Measurements from ENCODE around the gene PRKN.

PRKN gene

DNA sequence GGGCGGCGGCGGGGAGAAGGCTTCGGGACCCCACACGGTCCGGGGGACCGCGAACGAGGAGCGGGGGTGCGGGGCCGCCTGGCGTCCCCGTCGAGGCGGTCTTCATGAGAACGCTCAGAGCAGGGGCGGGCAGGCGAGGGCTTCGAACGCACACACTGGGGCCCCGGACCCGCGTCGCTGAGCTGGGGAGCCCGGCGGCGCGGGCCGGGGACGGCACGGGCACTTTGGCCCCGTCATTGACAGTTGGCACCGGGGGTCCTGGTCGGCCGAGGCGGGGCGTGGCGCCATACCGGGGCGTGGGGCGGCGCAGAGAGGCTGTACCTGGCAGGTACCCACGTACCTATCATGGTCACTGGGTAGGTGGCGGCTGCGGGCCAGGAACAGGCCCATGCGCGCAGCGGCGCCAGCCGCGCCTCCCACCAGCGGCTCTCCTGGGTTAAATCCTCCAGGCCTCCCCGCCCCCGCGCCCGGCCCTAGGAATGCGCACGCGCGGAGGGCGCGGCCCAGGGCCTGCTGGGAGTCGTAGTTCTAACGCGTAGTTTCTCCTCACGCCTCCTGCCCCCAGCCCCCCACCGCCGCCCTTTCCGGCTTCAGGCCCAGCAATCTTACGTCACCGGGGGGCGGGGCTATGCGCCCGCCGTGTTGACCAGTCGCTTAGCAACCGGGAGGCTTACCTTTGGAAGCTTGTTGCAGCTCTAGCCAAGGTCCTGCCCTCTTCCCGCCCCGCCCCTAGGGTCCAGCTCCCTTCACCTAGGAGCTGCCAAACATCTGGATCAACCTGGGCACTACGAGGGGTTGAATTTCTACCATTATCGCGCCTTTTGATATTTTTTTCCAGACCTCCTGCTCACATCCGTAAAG, at the start of gene PRKN, which contains the start of gene PACRG:
PRKN (minus strand) TSS at position 445 of the 861 bp plus-strand sequence.
PACRG (plus strand) TSS at position 653 of the 861 bp plus-strand sequence.
- DNase-seq (ENCODE audit: low read depth in 3 of 3): peak; percentile 93 to 96 (median 96)

DNA sequence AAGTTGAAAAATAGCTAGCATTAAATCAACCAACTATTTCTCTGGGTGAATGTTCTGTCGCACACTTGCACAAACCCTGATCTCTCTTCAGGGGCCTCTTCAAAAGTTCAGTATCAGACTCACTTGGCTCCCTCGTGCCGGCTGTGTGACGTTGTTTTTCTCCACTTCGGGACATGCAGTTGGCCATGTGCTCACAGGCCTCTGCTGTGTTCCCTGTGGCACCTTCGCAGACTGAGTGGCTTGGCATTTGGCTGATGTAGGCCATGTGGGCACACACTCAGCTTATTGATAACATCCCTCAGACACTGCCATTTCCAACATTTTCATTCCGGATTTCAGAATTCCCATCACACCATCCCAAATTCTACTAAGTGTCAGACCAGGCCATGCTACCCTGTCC, 49.5 kb upstream of the PRKN start:
- DNase-seq (ENCODE audit: low read depth in 3 of 3): no peak

DNA sequence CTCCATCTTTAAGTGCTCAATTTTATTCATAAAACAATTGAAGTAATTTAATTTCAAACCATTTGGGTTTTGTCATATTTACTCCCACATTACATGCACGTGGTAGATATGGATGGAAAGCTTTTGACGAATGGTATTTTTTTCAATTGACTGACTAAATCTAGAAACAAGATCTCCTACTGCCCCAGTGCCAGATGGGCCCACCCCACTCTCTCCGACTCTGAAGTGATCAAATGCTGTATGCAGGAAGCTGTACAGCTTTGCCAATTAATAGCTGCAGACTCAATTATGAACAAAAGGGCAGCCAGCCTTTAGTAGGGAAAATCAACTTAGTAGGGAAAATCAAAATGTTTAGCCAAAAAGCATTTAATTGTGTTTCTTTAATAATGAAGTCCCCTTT, 46.4 kb upstream of the PRKN start:
- DNase-seq (ENCODE audit: low read depth in 3 of 3): no peak

DNA sequence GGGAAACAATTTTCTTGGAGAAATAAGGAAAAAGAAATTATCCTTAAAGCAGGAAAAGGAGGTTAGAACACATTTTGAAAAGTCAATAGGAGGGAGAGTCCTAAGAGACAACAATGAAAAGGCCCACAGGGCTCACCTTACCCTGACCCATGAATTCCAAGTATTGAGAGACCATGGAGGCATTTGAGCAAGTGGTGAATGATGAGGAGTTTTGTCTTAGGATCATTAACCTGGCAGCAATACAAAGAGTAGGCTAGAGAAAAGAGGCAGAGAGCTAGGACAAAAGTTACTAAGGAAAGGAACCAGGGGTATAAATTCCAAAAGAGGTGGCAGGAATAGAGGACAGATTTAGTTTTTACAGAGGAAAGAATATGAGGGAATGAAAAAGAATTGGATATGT, 44.9 kb upstream of the PRKN start:
- no peak for DNase-seq (ENCODE audit: low read depth in 3 of 3)

DNA sequence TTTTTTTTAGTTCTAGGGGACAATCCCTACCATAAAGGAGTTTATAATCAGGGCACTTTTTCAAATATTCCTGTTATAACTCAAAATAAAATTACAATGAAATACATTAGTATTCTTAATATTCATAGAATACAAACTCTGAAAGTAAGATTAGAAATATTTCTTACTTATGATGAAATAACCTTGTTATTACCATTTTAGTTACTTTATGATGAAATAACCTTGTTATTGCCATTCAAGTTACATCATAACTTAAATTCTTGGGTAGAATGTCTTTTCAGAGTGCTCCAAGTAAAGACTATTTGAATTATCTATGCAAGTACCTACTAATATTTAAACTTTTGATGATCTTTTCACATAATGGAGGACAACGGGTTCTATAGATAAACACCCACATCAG, 43.4 kb upstream of the PRKN start:
- no peak for DNase-seq (ENCODE audit: low read depth in 3 of 3)

DNA sequence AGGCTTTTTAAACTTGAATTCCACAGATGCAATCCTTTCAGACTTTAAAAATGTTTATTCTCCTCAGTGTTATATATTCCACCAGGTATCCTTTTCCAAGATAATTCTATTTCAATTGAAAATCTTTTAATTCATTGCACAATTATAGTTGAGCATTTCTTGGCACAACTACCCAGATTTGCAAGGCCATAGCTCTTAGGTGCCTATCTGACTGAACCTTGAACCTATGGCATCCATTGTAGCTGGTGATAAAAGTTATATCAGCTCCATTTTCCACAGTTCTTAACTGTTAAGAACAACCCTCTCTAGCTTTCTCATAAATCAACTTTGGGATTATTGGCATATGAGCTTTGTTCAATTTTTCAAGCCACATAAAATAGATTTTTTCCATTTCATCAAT, 42.6 kb upstream of the PRKN start:
- DNase-seq (ENCODE audit: low read depth in 3 of 3): no peak

DNA sequence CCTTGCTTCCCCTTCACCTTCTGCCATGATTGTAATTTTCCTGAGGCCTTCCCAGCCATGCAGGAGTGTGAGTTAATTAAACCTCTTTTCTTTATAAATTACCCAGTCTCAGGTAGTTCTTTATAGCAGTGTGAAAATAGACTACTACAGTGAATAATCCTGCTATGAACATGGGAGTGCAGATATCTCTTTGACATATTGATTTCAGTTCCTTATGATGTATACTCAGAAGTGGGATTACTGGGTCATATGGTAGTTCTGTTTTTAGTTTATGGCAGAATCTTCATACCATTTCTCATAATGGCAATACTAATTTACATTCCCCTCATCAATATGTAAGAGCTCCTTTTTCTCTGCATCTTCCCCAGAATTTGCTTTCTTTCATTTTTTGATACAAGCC, 26.2 kb upstream of the PRKN start:
- no peak for DNase-seq (ENCODE audit: low read depth in 3 of 3)

DNA sequence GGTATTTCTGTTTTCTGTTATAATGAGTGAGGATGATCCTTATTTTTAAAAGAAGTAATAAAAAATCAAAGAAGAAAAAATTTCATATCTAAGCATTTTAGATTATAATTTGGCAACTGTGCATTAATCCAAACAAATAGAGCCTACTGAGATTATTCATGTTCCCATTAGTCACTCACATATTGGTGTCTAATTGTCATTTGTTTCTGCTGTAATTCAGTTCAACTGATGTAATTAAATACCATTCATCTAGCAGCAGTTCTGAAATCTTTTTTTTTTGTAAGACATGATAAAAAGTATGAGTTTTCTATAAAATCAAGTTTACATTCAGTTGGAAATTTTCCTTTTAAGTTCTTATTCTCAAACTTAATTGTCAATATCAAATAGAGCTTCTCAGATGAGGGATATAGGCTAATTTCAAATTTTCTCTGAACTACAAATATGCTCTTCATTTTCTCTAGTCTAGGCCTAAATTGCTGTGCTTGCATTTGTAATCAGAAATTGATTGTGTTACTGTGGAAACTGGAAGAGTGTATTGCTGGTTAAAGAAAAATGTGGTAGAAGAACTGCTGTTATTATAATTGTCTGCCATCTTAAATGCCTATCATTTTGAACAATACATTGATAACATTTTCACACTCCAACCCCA, 23.8 kb upstream of the PRKN start:
- no peak for DNase-seq (ENCODE audit: low read depth in 3 of 3)

DNA sequence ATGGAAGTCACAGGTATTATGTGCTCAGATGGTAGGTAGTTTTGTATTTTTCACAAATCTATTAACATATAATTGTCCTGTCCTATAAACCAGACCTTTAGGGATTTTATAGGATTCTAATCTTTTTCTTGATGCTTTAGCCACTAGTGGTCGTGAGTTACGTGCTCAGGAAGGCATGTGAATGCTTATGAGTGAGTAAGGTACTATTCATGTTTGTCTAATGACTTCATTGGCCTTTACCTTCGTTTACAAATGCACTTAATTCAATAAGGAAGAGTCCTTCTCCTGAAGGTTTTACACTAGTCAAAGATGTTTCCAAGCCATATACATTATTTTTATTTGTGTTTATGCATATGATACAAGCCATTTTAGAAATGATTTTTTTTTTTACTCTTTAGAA, 23.2 kb upstream of the PRKN start:
- no peak for DNase-seq (ENCODE audit: low read depth in 3 of 3)

DNA sequence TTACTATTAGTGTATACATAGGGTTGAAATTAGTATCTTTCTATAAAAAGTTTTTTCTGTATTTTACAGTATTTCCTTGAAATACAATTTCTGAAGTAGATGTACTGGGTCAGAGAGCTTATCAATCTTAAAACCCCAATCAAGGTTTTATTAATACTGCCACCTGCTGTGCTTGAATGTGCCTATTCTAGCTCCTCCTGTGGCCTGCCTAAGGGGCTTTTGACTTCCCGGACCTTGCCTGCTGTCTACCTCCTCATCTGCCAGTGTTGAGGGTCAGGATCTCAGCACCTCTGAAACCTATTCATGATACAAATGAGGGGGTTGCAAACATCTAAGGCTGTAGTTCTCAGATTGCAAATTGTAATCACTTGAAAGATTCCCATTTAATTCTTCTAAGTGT, 9.4 kb upstream of the PRKN start:
- DNase-seq (ENCODE audit: low read depth in 3 of 3): no peak

DNA sequence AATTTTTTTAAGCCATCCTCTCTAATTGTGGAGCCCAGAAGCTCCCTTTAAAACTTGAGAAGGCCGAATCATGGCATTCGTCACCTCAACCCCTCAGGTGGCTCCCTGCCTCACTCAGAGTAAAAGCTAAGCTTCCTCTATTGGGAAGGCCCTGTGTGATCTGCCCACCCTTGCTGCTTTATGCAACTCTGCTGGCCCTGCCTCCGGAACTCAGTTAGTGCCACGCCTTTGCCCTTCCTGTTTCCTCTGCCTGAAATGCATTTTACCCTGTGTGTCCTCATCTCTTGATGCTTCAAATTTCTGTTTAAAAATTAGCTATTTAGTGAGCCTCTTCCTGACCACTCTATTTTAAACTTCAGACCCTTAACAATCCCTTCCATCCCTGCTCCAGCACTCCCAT, 5.9 kb upstream of the PRKN start:
- no peak for DNase-seq (ENCODE audit: low read depth in 3 of 3)

DNA sequence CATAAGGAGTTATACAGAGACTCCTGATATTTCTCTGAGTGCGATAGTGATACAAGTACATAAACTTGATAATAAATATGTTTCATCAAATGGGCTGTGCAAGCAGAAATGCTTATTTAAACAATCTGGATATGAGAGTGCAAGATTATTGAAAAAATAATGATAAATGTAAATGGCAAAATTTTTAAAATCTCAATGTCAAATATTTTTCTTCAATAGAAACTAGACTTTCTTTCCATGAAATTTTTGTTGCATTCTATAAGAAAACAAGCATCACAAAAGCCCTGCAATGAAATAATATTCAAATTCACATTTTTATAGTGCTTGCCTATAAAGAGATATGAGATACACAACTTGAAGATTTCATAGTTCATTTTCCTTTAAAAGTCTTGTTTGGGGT, 2.9 kb upstream of the PRKN start:
- no peak for DNase-seq (ENCODE audit: low read depth in 3 of 3)

DNA sequence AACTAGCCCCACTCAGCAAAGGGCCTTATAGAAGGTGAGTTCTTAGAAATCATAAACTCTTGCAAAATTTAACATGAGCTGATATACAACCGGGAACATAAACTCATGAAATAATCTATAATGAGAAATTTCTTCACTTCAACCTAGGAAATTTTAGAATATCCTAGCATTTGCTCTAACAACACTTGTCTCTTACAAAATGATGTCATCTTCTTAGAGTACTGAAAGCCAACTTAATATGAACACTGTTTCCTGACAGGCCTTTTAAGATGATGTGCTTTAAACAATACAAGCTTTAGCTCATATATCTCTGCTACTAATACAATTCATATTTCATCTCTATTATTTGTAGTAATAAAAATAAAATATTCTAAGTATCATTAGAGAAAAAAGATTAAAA, 1.1 kb upstream of the PRKN start:
- no peak for DNase-seq (ENCODE audit: low read depth in 3 of 3)

DNA sequence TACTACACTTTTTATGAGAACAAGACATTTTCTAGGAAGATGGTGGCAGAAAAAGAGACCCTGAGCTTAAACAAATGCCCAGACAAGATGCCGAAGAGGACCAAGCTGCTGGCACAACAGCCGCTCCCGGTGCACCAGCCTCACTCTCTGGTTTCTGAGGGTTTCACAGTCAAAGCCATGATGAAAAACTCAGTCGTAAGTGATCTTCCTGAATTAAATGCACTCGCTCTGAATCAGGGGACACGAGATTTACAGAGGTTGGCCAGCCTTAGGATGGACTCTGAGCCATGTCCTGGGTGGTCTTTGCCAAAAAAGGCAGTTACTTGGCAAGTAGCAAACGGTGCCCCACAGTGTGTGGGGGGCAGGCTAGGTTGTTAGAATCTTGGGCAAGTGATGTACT, 631 bp upstream of the PRKN start:
- no peak for DNase-seq (ENCODE audit: low read depth in 3 of 3)

DNA sequence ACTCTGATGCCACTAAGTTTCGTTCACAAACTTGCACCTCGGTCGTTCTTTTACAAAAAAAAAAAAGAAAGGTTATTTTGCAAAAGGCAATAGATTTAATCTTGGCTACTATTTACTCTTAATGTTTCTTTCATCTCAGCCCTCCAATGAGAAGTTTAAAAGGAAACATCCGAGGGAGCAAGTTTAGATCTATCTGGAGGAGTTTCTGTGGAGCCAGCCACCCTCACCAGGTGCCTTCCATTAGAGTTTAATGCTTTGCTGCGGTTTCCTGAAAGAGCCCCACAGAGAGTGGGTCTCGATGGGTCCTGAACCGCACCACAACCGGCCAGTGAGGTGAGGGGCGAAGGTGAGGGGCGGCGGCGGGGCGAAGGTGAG, 632 bp downstream of the PRKN start:
- DNase-seq (ENCODE audit: low read depth in 3 of 3): no peak

DNA sequence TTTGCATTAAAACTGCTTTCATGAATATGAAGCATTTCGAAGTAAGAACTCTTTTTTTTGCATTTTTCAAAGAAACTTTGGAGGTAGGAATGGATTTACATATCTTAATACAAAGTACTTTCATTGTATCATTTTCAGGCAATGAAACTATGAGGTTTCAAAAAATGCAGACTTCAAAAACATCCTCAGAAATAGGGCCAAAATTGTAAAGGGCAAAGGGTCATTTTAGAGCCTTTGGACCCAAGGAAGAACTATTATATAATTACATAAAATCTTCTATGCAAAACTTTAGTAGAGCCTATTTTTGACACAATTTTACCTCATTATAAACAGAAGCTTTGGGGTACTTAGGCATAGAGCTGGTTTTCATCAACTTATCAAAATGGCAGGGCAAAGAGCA, 4.9 kb downstream of the PRKN start:
- no peak for DNase-seq (ENCODE audit: low read depth in 3 of 3)

DNA sequence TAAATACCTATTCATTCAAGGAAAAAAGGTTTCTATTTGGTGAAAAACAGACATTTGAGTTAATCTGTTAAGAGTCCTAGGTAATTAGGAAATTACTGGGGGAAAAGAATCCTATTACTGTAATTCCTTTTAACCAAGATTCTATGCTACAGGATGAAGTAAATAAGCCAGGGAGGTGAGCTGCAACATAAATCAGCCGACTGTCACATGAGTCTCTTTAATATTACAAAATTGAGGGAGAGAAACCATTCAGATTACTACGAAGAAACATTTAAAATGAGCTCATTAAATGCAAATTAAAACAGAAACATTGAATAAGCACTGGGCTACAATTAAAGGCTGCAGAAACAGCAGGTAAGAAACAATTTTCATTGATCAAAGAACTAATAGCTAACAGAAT, 5.3 kb downstream of the PRKN start:
- DNase-seq (ENCODE audit: low read depth in 3 of 3): no peak

DNA sequence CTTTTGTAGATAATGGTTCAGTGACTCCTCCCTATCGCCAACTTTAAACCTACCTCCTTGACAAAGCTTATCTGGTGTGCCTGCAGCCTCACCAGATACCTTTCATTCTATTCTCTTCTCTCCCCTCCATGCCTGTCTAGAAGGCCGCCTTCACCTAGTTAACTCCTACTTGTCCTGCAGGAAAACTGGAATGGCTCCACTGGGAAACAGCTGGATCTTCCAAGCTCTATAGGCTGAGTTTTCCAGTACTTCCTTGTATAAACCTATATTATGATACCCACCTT, 6.2 kb downstream of the PRKN start:
- DNase-seq (ENCODE audit: low read depth in 3 of 3): no peak

DNA sequence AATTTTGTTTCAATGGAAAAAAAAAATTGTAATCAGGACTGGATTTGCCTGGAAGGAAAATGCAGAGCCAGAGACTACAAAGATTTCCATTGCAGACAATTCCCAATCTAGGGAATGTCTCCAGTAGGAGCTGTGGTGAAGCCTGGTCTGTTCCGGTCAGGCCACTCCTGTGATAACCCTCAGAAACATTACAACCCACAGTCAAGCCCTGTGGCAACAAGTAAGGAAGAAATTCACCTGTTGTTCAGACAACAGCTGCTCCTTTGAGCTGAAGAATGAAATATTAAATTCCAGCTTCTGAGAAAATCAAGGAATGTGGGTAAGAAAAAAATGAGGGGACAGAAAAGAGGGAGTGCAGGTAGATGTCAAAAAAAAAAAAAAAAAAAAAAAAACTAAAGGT, 8.0 kb downstream of the PRKN start:
- DNase-seq (ENCODE audit: low read depth in 3 of 3): no peak

DNA sequence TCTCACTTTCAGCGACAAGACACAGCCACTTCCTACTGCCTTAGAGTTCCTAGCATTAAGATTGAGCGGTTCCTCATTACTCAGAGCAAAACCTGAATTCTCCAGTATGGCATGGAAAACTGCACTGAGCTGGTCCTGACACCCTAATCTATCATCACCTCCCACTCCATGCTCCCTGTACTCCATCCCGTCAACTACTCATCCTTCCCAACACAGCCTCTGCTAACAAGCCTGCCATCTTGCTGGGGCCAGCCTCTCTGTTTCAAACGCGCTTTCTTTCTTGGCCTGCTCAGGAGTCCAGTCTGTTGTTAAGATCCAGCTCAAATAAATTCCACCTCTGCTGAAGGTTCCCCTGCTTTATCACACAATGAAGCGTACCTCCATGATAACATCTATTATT, 12.0 kb downstream of the PRKN start:
- DNase-seq (ENCODE audit: low read depth in 3 of 3): no peak

DNA sequence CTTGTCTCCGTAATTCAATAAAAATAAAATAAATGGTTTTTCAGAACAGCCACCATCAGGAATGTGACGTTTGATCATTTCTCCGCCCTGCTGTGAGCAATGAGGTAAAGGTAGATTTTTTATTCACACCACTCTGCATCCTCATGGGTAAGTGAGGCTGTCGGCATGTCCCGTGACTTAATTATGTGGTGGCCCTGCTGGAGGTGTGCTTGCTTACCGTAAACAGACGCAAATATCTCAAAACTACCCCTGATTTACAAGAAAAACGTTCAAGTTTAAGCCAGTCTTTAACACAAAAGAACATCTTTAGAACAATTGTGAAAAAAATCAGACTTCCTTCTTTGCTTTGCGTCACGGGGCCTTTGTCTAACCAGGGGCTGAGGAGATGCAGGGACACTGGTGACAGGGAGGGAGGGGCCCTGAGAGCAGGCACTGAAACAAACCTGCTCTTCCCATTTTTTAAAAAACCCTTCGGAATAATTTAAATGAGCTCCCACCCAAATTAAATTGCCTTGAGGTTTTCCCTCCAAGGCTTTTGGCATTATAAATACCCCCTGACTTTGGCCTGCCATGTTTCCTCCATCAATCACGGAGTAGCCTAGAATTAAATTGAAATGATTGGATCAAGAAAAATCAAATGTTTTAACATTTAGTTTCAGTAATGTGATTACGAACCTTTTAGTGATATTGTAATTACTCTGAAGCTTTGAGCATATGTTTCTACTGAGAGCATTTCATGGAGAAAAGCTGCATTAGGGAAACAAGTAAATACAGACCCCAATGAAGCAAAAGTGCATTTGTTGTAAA, 13.4 kb downstream of the PRKN start:
- no peak for DNase-seq (ENCODE audit: low read depth in 3 of 3)

DNA sequence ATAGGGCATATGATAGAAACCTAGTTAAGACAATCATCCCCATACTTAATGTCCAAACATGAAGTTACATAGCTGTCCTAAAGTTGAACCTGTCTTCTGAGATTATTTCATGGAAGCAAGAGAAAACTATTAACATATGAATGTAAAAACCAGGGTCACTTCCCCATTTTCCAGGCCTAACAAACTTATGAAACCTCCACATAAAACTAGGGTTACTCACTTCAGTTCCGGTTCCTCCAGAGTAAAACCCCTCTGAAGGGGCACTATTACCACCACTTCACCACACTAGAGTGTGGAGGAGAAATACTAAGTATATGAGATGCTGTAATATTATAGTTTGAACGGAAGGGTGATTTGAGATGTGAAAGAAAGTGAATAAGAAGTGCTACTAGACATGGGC, 14.9 kb downstream of the PRKN start:
- no peak for DNase-seq (ENCODE audit: low read depth in 3 of 3)

DNA sequence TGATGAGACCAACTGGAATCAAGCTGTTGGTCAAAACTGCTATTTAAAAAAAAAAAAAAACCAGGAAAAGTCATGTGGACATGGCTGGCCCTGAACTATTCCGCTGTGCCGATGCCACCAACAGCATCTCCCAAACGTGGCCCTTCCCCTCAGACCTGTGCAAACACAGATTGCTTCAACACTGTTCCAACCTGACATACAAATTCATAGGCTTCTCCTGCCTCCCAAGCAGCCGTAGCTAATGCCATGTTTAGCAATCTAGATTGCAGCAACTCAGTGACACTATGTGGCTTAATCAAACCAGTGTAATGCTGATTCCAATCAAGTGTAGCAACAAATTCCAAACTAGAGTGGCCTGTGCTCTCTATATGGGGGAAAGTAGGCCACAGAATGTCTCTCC, 16.2 kb downstream of the PRKN start:
- DNase-seq (ENCODE audit: low read depth in 3 of 3): no peak
